ENCODE measurements around the gene AK2.

- TF ChIP-seq CTCF (IDR thresholded peaks at IDR 0.05) (no peak), POLR2A (IDR thresholded peaks at IDR 0.05) (no peak), EP300 (IDR thresholded peaks at IDR 0.05) (no peak)
These were observed 13.8 kb upstream of the AK2 start for GRCh38 chr1:33050221-33051076.
